ENCODE data around the gene CLCN6. TPM values are rescaled to one million over a fixed set of nuclear protein-coding genes. Genes with fewer than 3 reads are reported as not detected.

CLCN6 gene
- total RNA-seq, 2 donors from 2014 or later: 13.4 to 45.0 TPM

- Histone ChIP-seq H3K27ac (no peak overlapping the region), H3K4me1 (replicated peaks) (no peaks in the 10 kb centered on the region), H3K36me3 (no peaks in the 10 kb centered on the region), H3K4me3 (no peak overlapping the region), H3K9me3 (no peaks in the 10 kb centered on the region), H3K27me3 (replicated peaks; ENCODE audit: insufficient read depth) (peaks cover 3% of the 10 kb centered on the region)
- DNase-seq (ENCODE audit: low spot score): no peak
- intact Hi-C loops (cut with DNase I): no loop called here
- TF ChIP-seq POLR2AphosphoS5 (IDR thresholded peaks at IDR 0.05) (no peak), CTCF (IDR thresholded peaks at IDR 0.05) (no peak)
- WGBS: 55% methylated on average over 7 of the region's 7 CpGs
Observed at GRCh38 chr1:11872545-11872944, 66.6 kb downstream of the CLCN6 start.

DNA sequence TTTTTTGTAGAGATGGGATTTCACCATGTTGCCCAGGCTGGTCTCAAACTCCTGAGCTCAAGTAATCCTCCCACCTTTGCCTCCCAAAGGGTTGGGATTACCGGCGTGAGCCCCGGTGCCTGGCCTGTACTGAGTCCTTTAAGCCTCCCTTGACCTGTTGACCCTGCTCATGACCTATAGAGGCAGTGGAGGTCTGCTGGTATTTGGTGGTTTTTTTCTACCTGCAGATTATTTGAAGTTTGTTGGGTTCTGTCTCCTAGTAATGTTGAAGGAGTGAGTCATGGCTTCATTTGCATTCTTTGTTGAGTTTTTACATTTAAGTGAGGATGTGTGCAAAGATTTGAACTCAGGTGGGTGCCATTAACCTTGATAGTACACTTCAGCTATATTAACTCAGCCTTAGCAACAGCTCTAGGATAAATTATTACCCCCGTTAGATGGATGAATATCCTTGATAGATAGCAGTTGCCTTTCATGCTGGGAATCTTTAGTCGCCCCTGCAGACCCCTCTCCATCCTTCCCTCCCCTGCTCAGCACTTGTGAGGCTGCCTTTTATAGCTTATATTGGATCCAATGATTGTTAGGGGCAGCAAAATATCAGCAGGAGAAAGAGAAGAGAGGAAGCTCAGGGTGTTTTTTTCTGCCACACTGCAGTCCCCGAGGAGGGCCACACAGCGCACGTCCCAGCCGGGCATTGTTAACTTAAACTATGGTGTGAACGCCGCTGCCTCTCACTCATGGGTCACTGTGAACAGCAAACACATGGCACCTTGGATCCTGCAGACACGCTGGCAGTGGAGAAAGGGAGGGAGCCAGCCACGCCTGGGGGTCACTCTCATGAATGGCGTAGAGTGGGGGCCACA is 67.6 kb downstream of the CLCN6 start:
- DNase-seq (ENCODE audit: low spot score): no peak
- H3K4me3 ChIP-seq: no peak overlapping the region
- H3K9me3 ChIP-seq: no peaks in the 10 kb centered on the region
- no peaks in the 10 kb centered on the region for H3K4me1 ChIP-seq (replicated peaks)
- no peak overlapping the region for H3K27ac ChIP-seq
- H3K36me3 ChIP-seq: no peaks in the 10 kb centered on the region
- intact Hi-C loops (cut with DNase I): no loop called here
- H3K27me3 ChIP-seq (replicated peaks; ENCODE audit: insufficient read depth): peaks cover 3% of the 10 kb centered on the region
- 72% methylated on average over 14 of the region's 14 CpGs for WGBS
- TF ChIP-seq POLR2AphosphoS5 (IDR thresholded peaks at IDR 0.05) (no peak), POLR2A (IDR thresholded peaks at IDR 0.05) (no peak), CTCF (IDR thresholded peaks at IDR 0.05) (no peak)

- no peak for DNase-seq (ENCODE audit: low spot score)
- no peaks in the 10 kb centered on the region for H3K9me3 ChIP-seq
- intact Hi-C loops (cut with DNase I): no loop called here
- peaks cover 3% of the 10 kb centered on the region for H3K27me3 ChIP-seq (replicated peaks; ENCODE audit: insufficient read depth)
- 64% methylated on average over 10 of the region's 10 CpGs for WGBS
- no peak overlapping the region for H3K27ac ChIP-seq
- no peaks in the 10 kb centered on the region for H3K4me1 ChIP-seq (replicated peaks)
- H3K36me3 ChIP-seq: no peaks in the 10 kb centered on the region
- TF ChIP-seq POLR2AphosphoS5 (IDR thresholded peaks at IDR 0.05) (peak; percentile 48), POLR2A (IDR thresholded peaks at IDR 0.05) (no peak)
- H3K4me3 ChIP-seq: no peak overlapping the region
Observed at GRCh38 chr1:11874258-11874562, 68.2 kb downstream of the CLCN6 start.

DNA sequence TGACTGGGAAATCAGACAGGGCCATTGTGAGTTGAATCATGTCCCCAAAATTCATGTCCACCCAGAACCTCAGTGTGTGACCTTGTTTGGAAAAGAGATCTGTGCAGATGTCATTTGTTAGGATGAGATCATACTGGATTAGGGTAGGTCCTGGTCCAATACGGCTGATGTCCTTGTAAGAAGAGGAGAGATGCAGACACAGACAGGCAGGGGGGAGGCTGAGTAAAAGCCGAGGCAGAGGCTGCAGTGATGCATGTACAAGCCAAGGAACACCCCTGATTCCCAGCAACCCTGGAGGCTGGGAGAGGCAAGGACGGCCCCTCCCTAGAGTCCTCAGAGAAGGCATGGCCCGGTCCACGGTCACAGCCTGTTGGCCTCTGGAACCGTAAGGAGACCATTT is 68.6 kb downstream of the CLCN6 start:
- Histone ChIP-seq H3K9me3 (no peaks in the 10 kb centered on the region), H3K27ac (no peak overlapping the region), H3K36me3 (no peaks in the 10 kb centered on the region), H3K4me1 (replicated peaks) (no peaks in the 10 kb centered on the region), H3K4me3 (no peak overlapping the region), H3K27me3 (replicated peaks; ENCODE audit: insufficient read depth) (peaks cover 3% of the 10 kb centered on the region)
- DNase-seq (ENCODE audit: low spot score): no peak
- TF ChIP-seq CTCF (IDR thresholded peaks at IDR 0.05): no peak
- TF ChIP-seq POLR2A (IDR thresholded peaks at IDR 0.05): no peak
- TF ChIP-seq POLR2AphosphoS5 (IDR thresholded peaks at IDR 0.05): no peak
- 66% methylated on average over 6 of the region's 6 CpGs for WGBS
- intact Hi-C loops (cut with DNase I): no loop called here

- H3K27ac ChIP-seq: no peak overlapping the region
- no peaks in the 10 kb centered on the region for H3K9me3 ChIP-seq
- no peaks in the 10 kb centered on the region for H3K36me3 ChIP-seq
- H3K27me3 ChIP-seq (replicated peaks; ENCODE audit: insufficient read depth): peaks cover 3% of the 10 kb centered on the region
- DNase-seq (ENCODE audit: low spot score): no peak
- TF ChIP-seq POLR2AphosphoS5 (IDR thresholded peaks at IDR 0.05) (no peak), CTCF (IDR thresholded peaks at IDR 0.05) (no peak), POLR2A (IDR thresholded peaks at IDR 0.05) (no peak)
- no peak overlapping the region for H3K4me3 ChIP-seq
- intact Hi-C loops (cut with DNase I): no loop called here
- 70% methylated on average over 10 of the region's 10 CpGs for WGBS
- no peaks in the 10 kb centered on the region for H3K4me1 ChIP-seq (replicated peaks)
Observed at GRCh38 chr1:11875094-11875493, 69.1 kb downstream of the CLCN6 start.

All from prostate gland (tissue), 2 donors.